22Rv1 (cell line): ENCODE measurements around the gene ALG12.

Experiments used
- CTCF ChIP-seq: fragments of 450-650 bp; IDR thresholded peaks from 2 replicates; pipeline ENCODE4 v1.5.1; 2017; ENCODE audit warnings: mild to moderate bottlenecking
- ZFX ChIP-seq: fragments of 450-650 bp; IDR thresholded peaks from 2 replicates; pipeline ENCODE4 v1.6.1; 2017; ENCODE audit warnings: antibody characterized with exemption, borderline replicate concordance

- no peak for TF ChIP-seq CTCF
- no peak for TF ChIP-seq ZFX
Measured at GRCh38 chr22:49887064-49887451, 31.2 kb downstream of the ALG12 start.
